ENCODE results near the gene KRTAP5-4.

- TF ChIP-seq CTCF (IDR thresholded peaks at IDR 0.05) (no peak), POLR2AphosphoS5 (IDR thresholded peaks at IDR 0.05) (no peak), POLR2A (IDR thresholded peaks at IDR 0.05) (no peak)
These were observed 17.2 kb upstream of the KRTAP5-4 start for GRCh38 chr11:1639102-1639620.
